HG02852 (cell line): ENCODE results near the gene TCF3.

Experiments
- ATAC-seq: cut with Tn5 transposase; IDR thresholded peaks from one replicate; pipeline ENCODE4 v1.9.1; 2021; ENCODE audit warnings: mild to moderate bottlenecking, moderate library complexity; ENCODE audit not compliant: unreplicated experiment

Gene TCF3

GRCh38 chr19:1632462-1633268 is 19.8 kb downstream of the TCF3 start:
- ATAC-seq, result no peak

GRCh38 chr19:1631557-1632100 is 20.8 kb downstream of the TCF3 start:
- ATAC-seq, result no peak

- ATAC-seq, result no peak
Observed at GRCh38 chr19:1630811-1631210, 21.6 kb downstream of the TCF3 start.

GRCh38 chr19:1630012-1630411 is 22.4 kb downstream of the TCF3 start:
- no peak for ATAC-seq

GRCh38 chr19:1629256-1629808 is 23.1 kb downstream of the TCF3 start:
- ATAC-seq, result no peak

GRCh38 chr19:1627194-1627593 is 25.2 kb downstream of the TCF3 start:
- ATAC-seq, result no peak

GRCh38 chr19:1626417-1627010 is 25.9 kb downstream of the TCF3 start:
- ATAC-seq, result no peak

GRCh38 chr19:1624458-1624857 is 28.0 kb downstream of the TCF3 start:
- ATAC-seq, result no peak

GRCh38 chr19:1622541-1622940 is 29.9 kb downstream of the TCF3 start:
- ATAC-seq, result no peak

- ATAC-seq, result no peak
Observed at GRCh38 chr19:1622007-1622406, 30.4 kb downstream of the TCF3 start.

- no peak for ATAC-seq
Observed at GRCh38 chr19:1621574-1621973, 30.8 kb downstream of the TCF3 start.

GRCh38 chr19:1621021-1621420 is 31.4 kb downstream of the TCF3 start:
- no peak for ATAC-seq

GRCh38 chr19:1620502-1620901 is 31.9 kb downstream of the TCF3 start:
- no peak for ATAC-seq

- no peak for ATAC-seq
Observed at GRCh38 chr19:1619703-1620102, 32.7 kb downstream of the TCF3 start.

- ATAC-seq, result no peak
Observed at GRCh38 chr19:1619094-1619439, 33.3 kb downstream of the TCF3 start.

GRCh38 chr19:1618157-1619093 is 34.0 kb downstream of the TCF3 start:
- ATAC-seq, result no peak

GRCh38 chr19:1616875-1617274 is 35.5 kb downstream of the TCF3 start:
- ATAC-seq, result no peak

GRCh38 chr19:1616396-1616795 is 36.0 kb downstream of the TCF3 start:
- ATAC-seq, result no peak

GRCh38 chr19:1615156-1615765 is 37.2 kb downstream of the TCF3 start:
- ATAC-seq, result no peak

- no peak for ATAC-seq
Observed at GRCh38 chr19:1613808-1614570, 38.4 kb downstream of the TCF3 start.
